H1 (cell line): ENCODE results near the gene DGKI. TPM values are rescaled to one million over a fixed set of nuclear protein-coding genes. Genes with fewer than 3 reads are reported as not detected.

ENCODE experiments used
- CTCF ChIP-seq, 3 experiments: IDR thresholded peaks; 1 replicate in 2 of 3; 2 replicates in 1 of 3; pipeline versions ENCODE4 v1.5.1 to v1.6.1; 2011; ENCODE audit warnings: low read length in 3 of 3, mild to moderate bottlenecking in 3 of 3, inconsistent platforms in 2 of 3, low read depth in 1 of 3, moderate library complexity in 1 of 3; ENCODE audit not compliant: insufficient read depth in 1 of 3; ENCODE audit errors: control extremely low read depth in 1 of 3
- GABPA ChIP-seq: IDR thresholded peaks from 2 replicates; pipeline ENCODE4 v1.6.1; 2011; ENCODE audit warnings: mild to moderate bottlenecking, low read length, moderate library complexity, borderline replicate concordance; ENCODE audit not compliant: insufficient read depth
- TEAD4 ChIP-seq: IDR thresholded peaks from 2 replicates; pipeline ENCODE4 v1.6.1; 2012; ENCODE audit warnings: low read depth, low read length, inconsistent platforms, mixed read lengths
- polyA plus RNA-seq, 7 experiments: library from polyadenylated mRNA; depleted of rRNA in 3 of 7; stranded (reverse) in 5 of 7; unstranded in 2 of 7; fragments of >200 nt in 5 of 7; fragments of 200-250 nt in 2 of 7; gene quantifications; 1 replicate in 5 of 7; 2 replicates in 1 of 7; 4 replicates in 1 of 7; pipeline versions ENCODE4 v1.2.1 to v1.2.3, GENCODE V29; 2011 to 2013; ENCODE audit warnings: missing spikeins in 2 of 7, mixed read lengths in 2 of 7
- total RNA-seq: library from RNA; stranded (reverse); fragmentation: NEBNext Ultra II Directional; extraction: Animal tissue kit (Norgen Biotek cat#: 25700); gene quantifications from 2 replicates; pipeline ENCODE4 v1.2.1, GENCODE V29; 2021

Gene DGKI
- total and polyA plus RNA-seq, 2 of the 8 experiments (the other 6 are each of a cell fraction or from before 2014, with no cell fraction given) = 0.20 to 0.71 TPM

GRCh38 chr7:137471128-137471527 is 375.6 kb downstream of the DGKI start (continued):
- TF ChIP-seq TEAD4 (no peak), CTCF (IDR thresholded peaks at IDR 0.05; ENCODE audit: control extremely low read depth in 1 of 3, insufficient read depth in 1 of 3, low read depth in 1 of 3, low read length in 3 of 3) (no peak), GABPA (no peak)
